ENCODE measurements around the gene NAA25. TPM values are rescaled to one million over a fixed set of nuclear protein-coding genes. Genes with fewer than 3 reads are reported as not detected.

Gene NAA25
- total and polyA plus RNA-seq, 9 of the 15 experiments (the other 6 are each of a cell fraction or from before 2014, with no cell fraction given) = 26.6 to 59.6 (median 48.9) TPM

GRCh38 chr12:112108202-112109079, at the start of gene NAA25 (continued):
- TF ChIP-seq TEAD4 (IDR thresholded peaks at IDR 0.05; ENCODE audit: low read length) = no peak
- no peak for TF ChIP-seq TEAD4 (CRISPR knock-in tag; IDR thresholded peaks at IDR 0.05; ENCODE audit: borderline replicate concordance)
- TF ChIP-seq ZNF239 (CRISPR knock-in tag; IDR thresholded peaks at IDR 0.05) = no peak
- TF ChIP-seq RERE (CRISPR knock-in tag; IDR thresholded peaks at IDR 0.05; ENCODE audit: borderline replicate concordance) = no peak
- no peak for TF ChIP-seq ZNF551 (CRISPR knock-in tag; IDR thresholded peaks at IDR 0.05)
- no peak for TF ChIP-seq ZNF354B (CRISPR knock-in tag; IDR thresholded peaks at IDR 0.05)
- no peak for TF ChIP-seq MCM5 (IDR thresholded peaks at IDR 0.05; ENCODE audit: low read depth)
- TF ChIP-seq ZNF444 (CRISPR knock-in tag; IDR thresholded peaks at IDR 0.05) = no peak
- no peak for TF ChIP-seq NFYB (IDR thresholded peaks at IDR 0.05; ENCODE audit: extremely low read depth, insufficient read length)
- peak; percentile 23 for TF ChIP-seq GTF2F1 (IDR thresholded peaks at IDR 0.05; ENCODE audit: low read depth, low read length)
- 0 out of 2 replicates have a peak, but pooled peaks have one; percentile 50 for TF ChIP-seq ZBTB43 (CRISPR knock-in tag; IDR thresholded peaks at IDR 0.05)
- no peak for TF ChIP-seq PTRF (tag; IDR thresholded peaks at IDR 0.05)
- no peak for TF ChIP-seq ZNF589 (CRISPR knock-in tag; IDR thresholded peaks at IDR 0.05; ENCODE audit: low read depth)
- TF ChIP-seq ZNF518B (CRISPR knock-in tag; IDR thresholded peaks at IDR 0.05) = no peak
- no peak for TF ChIP-seq ZNF175 (CRISPR knock-in tag; IDR thresholded peaks at IDR 0.05; ENCODE audit: low read depth)
- no peak for TF ChIP-seq DLX4 (CRISPR knock-in tag; IDR thresholded peaks at IDR 0.05)
- no peak for TF ChIP-seq CBX2 (IDR thresholded peaks at IDR 0.05; ENCODE audit: insufficient read depth, low read length, poor library complexity, severe bottlenecking)
